RWPE2 (cell line): ENCODE results near the gene PHOSPHO1.
A peak's percentile ranks its signal among the peaks of the same experiment; 100 is the strongest.
"Not testable (repeated sequence)": the region's sequence is repeated elsewhere in the genome, so short reads cannot be mapped to it uniquely, and the experiment has no call there.

Source experiments
- ATAC-seq: fragments of 200-7000 bp; cut with Tn5 transposase; 3 replicates; pipeline ENCODE4 v1.9.1; 2021; ENCODE audit warnings: low read depth
- DNase-seq: peaks from one replicate; pipeline ENCODE4 v3.0.0-alpha.2; 2020; ENCODE audit warnings: low spot score
- H3K27ac ChIP-seq: fragments of 450-650 bp; 2 replicates; pipeline ENCODE4 v1.5.1; 2017; ENCODE audit warnings: mild to moderate bottlenecking; ENCODE audit not compliant: poor library complexity, severe bottlenecking
- H3K27me3 ChIP-seq: fragments of 250-450 bp; sonication (Bioruptor Pico); 2 replicates; pipeline ENCODE4 v1.5.1; 2021; ENCODE audit warnings: mild to moderate bottlenecking, moderate library complexity; ENCODE audit not compliant: insufficient read depth, poor library complexity, severe bottlenecking
- H3K36me3 ChIP-seq: fragments of 250-450 bp; sonication (Bioruptor Pico); 2 replicates; pipeline ENCODE4 v1.5.1; 2020; ENCODE audit warnings: low read depth, mild to moderate bottlenecking, moderate library complexity
- H3K4me1 ChIP-seq: fragments of 250-450 bp; sonication (Bioruptor Pico); 2 replicates; pipeline ENCODE4 v1.5.1; 2021; ENCODE audit warnings: mild to moderate bottlenecking, moderate library complexity; ENCODE audit not compliant: insufficient read depth, poor library complexity, severe bottlenecking
- H3K4me3 ChIP-seq: fragments of 250-450 bp; sonication (Bioruptor Pico); 2 replicates; pipeline ENCODE4 v1.5.1; 2021; ENCODE audit warnings: mild to moderate bottlenecking, moderate library complexity; ENCODE audit not compliant: severe bottlenecking
- H3K9me3 ChIP-seq: fragments of 250-450 bp; sonication (Bioruptor Pico); 2 replicates; pipeline ENCODE4 v1.5.1; 2021; ENCODE audit warnings: mild to moderate bottlenecking, moderate library complexity; ENCODE audit not compliant: severe bottlenecking
- CTCF ChIP-seq: fragments of 450-650 bp; IDR thresholded peaks from one replicate; pipeline ENCODE4 v1.5.1; 2017; ENCODE audit warnings: mild to moderate bottlenecking, moderate library complexity; ENCODE audit not compliant: poor library complexity, severe bottlenecking

The PHOSPHO1 gene

GRCh38 chr17:49269356-49269755, 38.8 kb upstream of the PHOSPHO1 start:
- Histone ChIP-seq H3K4me1 (peaks cover 3% of the 10 kb centered on the region), H3K36me3 (no peaks in the 10 kb centered on the region), H3K27ac (no peak overlapping the region), H3K9me3 (no peaks in the 10 kb centered on the region), H3K27me3 (no peaks in the 10 kb centered on the region), H3K4me3 (no peak overlapping the region)
- no peak for TF ChIP-seq CTCF
- ATAC-seq: no peak
- DNase-seq: no peak

- TF ChIP-seq CTCF: no peak
- Histone ChIP-seq H3K27ac (no peak overlapping the region), H3K36me3 (no peaks in the 10 kb centered on the region), H3K4me3 (no peak overlapping the region), H3K9me3 (no peaks in the 10 kb centered on the region), H3K27me3 (no peaks in the 10 kb centered on the region), H3K4me1 (peaks cover 3% of the 10 kb centered on the region)
- no peak for DNase-seq
- no peak for ATAC-seq
Observed at GRCh38 chr17:49267912-49268311, 37.3 kb upstream of the PHOSPHO1 start.

GRCh38 chr17:49266233-49266632, 35.6 kb upstream of the PHOSPHO1 start:
- no peaks in the 10 kb centered on the region for H3K27me3 ChIP-seq
- no peaks in the 10 kb centered on the region for H3K9me3 ChIP-seq
- no peak for DNase-seq
- H3K36me3 ChIP-seq: no peaks in the 10 kb centered on the region
- TF ChIP-seq CTCF: no peak
- H3K27ac ChIP-seq: no peak overlapping the region
- H3K4me1 ChIP-seq: peaks cover 3% of the 10 kb centered on the region
- peak; percentile 59; the same call in 1 of the 3 replicates for ATAC-seq
- no peak overlapping the region for H3K4me3 ChIP-seq

- not testable (repeated sequence) for H3K9me3 ChIP-seq, DNase-seq, H3K36me3 ChIP-seq, H3K27me3 ChIP-seq, H3K4me1 ChIP-seq, ATAC-seq, H3K4me3 ChIP-seq, H3K27ac ChIP-seq
Observed at GRCh38 chr17:49261540-49261939, 31.0 kb upstream of the PHOSPHO1 start.

- ATAC-seq: no peak
- Histone ChIP-seq H3K36me3 (no peaks in the 10 kb centered on the region), H3K27me3 (no peaks in the 10 kb centered on the region), H3K9me3 (no peaks in the 10 kb centered on the region), H3K4me3 (peak overlapping the region; percentile 45), H3K27ac (no peak overlapping the region), H3K4me1 (no peaks in the 10 kb centered on the region)
- no peak for DNase-seq
- TF ChIP-seq CTCF: no peak
Observed at GRCh38 chr17:49260817-49261291, 30.3 kb upstream of the PHOSPHO1 start.
